ENCODE results near the gene SLC39A10. TPM values are rescaled to one million over a fixed set of nuclear protein-coding genes. Genes with fewer than 3 reads are reported as not detected.

SLC39A10 gene
- total RNA-seq, 4 donors from 2014 or later: 1.6 to 3.5 (median 2.1) TPM

DNA sequence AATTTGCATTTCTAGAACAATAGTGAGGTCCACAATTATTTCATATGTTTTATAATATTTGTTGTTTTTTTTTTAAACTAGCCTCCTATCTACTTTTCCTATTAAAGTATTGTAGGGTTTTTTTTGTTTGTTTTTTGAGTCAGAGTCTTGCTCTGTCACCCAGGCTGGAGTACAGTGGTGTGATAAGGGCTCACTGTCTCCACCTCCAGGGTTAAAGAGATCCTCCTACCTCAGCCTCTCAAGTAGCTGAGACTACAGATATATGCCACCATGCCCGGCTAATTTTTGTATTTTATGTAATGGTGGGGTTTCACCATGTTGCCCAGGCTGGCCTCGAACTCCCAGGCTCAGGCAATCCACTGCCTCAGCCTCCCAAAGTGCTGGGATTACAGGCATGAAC is 122.5 kb downstream of the SLC39A10 start:
- DNase-seq (no peak), ATAC-seq (no peak)
- no peak overlapping the region for H3K4me3 ChIP-seq
- H3K27ac ChIP-seq: no peak overlapping the region
- in situ Hi-C loops (cut with MboI; ENCODE audit: low sequenced_read_pairs in 4 of 4) (no loop called here), intact Hi-C loops (cut with DNase I; ENCODE audit: low total_unique reads) (no loop called here)
- TF ChIP-seq POLR2A (IDR thresholded peaks at IDR 0.05): no peak
- TF ChIP-seq, protein P1, sequence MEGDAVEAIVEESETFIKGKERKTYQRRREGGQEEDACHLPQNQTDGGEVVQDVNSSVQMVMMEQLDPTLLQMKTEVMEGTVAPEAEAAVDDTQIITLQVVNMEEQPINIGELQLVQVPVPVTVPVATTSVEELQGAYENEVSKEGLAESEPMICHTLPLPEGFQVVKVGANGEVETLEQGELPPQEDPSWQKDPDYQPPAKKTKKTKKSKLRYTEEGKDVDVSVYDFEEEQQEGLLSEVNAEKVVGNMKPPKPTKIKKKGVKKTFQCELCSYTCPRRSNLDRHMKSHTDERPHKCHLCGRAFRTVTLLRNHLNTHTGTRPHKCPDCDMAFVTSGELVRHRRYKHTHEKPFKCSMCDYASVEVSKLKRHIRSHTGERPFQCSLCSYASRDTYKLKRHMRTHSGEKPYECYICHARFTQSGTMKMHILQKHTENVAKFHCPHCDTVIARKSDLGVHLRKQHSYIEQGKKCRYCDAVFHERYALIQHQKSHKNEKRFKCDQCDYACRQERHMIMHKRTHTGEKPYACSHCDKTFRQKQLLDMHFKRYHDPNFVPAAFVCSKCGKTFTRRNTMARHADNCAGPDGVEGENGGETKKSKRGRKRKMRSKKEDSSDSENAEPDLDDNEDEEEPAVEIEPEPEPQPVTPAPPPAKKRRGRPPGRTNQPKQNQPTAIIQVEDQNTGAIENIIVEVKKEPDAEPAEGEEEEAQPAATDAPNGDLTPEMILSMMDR (IDR thresholded peaks at IDR 0.05 in 4 of 5, conservative IDR thresholded peaks at IDR 0.05 in 1 of 5): no peak
- H3K4me1 ChIP-seq: no peaks in the 10 kb centered on the region
- no peaks in the 10 kb centered on the region for H3K27me3 ChIP-seq
- no peaks in the 10 kb centered on the region for H3K36me3 ChIP-seq
- H3K9me3 ChIP-seq: no peaks in the 10 kb centered on the region

DNA sequence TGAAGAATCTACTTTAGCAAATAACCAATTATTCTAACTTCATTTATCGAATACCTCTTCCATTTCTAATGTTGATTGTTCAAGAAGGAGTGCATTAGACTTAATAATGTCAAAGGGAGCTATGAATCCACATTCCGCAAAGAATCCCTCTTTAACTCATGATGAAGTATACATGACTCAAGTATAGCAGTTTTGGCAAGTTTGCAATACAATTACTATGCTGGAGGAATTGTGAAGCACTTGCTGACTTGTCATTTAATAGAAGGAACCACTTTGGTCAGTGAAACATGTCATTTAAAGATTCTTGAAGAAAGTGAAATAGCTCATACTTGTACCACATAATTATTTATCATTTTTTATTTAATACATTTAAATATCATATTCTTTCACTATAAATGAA is 125.1 kb downstream of the SLC39A10 start:
- Histone ChIP-seq H3K4me1 (no peaks in the 10 kb centered on the region), H3K4me3 (no peak overlapping the region), H3K27me3 (no peaks in the 10 kb centered on the region), H3K9me3 (no peaks in the 10 kb centered on the region), H3K36me3 (no peaks in the 10 kb centered on the region), H3K27ac (no peak overlapping the region)
- in situ Hi-C loops (cut with MboI; ENCODE audit: low sequenced_read_pairs in 4 of 4): no loop called here
- intact Hi-C loops (cut with DNase I; ENCODE audit: low total_unique reads): no loop called here
- no peak for TF ChIP-seq POLR2A (IDR thresholded peaks at IDR 0.05)
- TF ChIP-seq, protein P1 (IDR thresholded peaks at IDR 0.05 in 4 of 5, conservative IDR thresholded peaks at IDR 0.05 in 1 of 5): no peak
- DNase-seq (no peak), ATAC-seq (no peak)
